Endothelial cell of umbilical vein (primary cell): ENCODE measurements around the gene KRT79. TPM values are rescaled to one million over a fixed set of nuclear protein-coding genes. Genes with fewer than 3 reads are reported as not detected.

Experiments
- BruUV-seq: library from RNA; stranded (reverse); fragments of 400-500 nt; replicated peaks from 2 replicates; lab custom pipeline; 2021; lab: Mats Ljungman, UMichigan
- CTCF ChIA-PET: fragments of 300-600, 350-600 bp; sonication (Branson Sonifier 250); formaldehyde crosslinking; loops from one replicate; lab custom pipeline; 2021; ENCODE audit warnings: antibody characterized with exemption, inconsistent platforms; lab: Charles Lee
- POLR2A ChIA-PET: fragments of 300-600, 350-600 bp; sonication (Branson Sonifier 250); formaldehyde crosslinking; loops from one replicate; lab custom pipeline; 2021; ENCODE audit warnings: antibody characterized with exemption, inconsistent platforms; lab: Charles Lee
- DNase-seq: peaks from one replicate; pipeline ENCODE4 v3.0.0-alpha.2; 2011; ENCODE audit warnings: low read depth, low spot score
- FAIRE-seq: peaks from 2 replicates; lab custom pipeline; 2011; peaks lifted over from hg19 to GRCh38; lab: Jason Lieb, UNC
- H2AFZ ChIP-seq: 2 replicates; pipeline ENCODE4 v1.6.0; 2012; ENCODE audit warnings: low read depth, low read length, control low read depth, inconsistent platforms
- H3K27ac ChIP-seq: 2 replicates; pipeline ENCODE4 v1.5.1; 2011; ENCODE audit warnings: low read depth, mild to moderate bottlenecking, control low read depth, low read length, moderate library complexity; ENCODE audit not compliant: insufficient read depth
- H3K27me3 ChIP-seq, 2 experiments: 2 replicates each; pipeline versions ENCODE4 v1.6.0 to v1.6.1; 2011; ENCODE audit warnings: low read length in 2 of 2, mixed read lengths in 1 of 2; ENCODE audit not compliant: control insufficient read depth in 2 of 2, insufficient read depth in 2 of 2
- H3K36me3 ChIP-seq, 2 experiments: 2 replicates in 1 of 2; 3 replicates in 1 of 2; pipeline ENCODE4 v1.5.1; 2011; ENCODE audit warnings: low read length in 2 of 2, mild to moderate bottlenecking in 1 of 2, moderate library complexity in 1 of 2; ENCODE audit not compliant: control insufficient read depth in 2 of 2, insufficient read depth in 2 of 2; ENCODE audit errors: extremely low read depth in 1 of 2
- H3K4me1 ChIP-seq: 3 replicates; pipeline ENCODE4 v1.5.1; 2011; ENCODE audit warnings: mild to moderate bottlenecking, low read length; ENCODE audit not compliant: control insufficient read depth, insufficient read depth; ENCODE audit errors: extremely low read depth
- H3K4me2 ChIP-seq: 2 replicates; pipeline ENCODE4 v1.6.1; 2011; ENCODE audit warnings: low read length, control low read depth, mixed read lengths; ENCODE audit not compliant: insufficient read depth
- H3K4me3 ChIP-seq, 3 experiments: fragments of 200-600 bp in 1 of 3; sonication (generic), shearing (Covaris generic) in 1 of 3; replicated peaks in 1 of 3; 2 replicates each; pipeline ENCODE4 v1.5.1; 2011 to 2016; ENCODE audit warnings: control low read depth in 3 of 3, low read length in 3 of 3, mild to moderate bottlenecking in 2 of 3, inconsistent platforms in 1 of 3, low read depth in 1 of 3, moderate library complexity in 1 of 3; ENCODE audit not compliant: insufficient read depth in 1 of 3
- H3K79me2 ChIP-seq: 2 replicates; pipeline ENCODE4 v1.6.0; 2012; ENCODE audit warnings: low read length, inconsistent platforms; ENCODE audit not compliant: control insufficient read depth, insufficient read depth
- H3K9ac ChIP-seq: replicated peaks from 2 replicates; pipeline ENCODE3; 2011; ENCODE audit warnings: low read length, control low read depth; ENCODE audit not compliant: insufficient read depth; ENCODE audit errors: extremely low read depth
- H3K9me1 ChIP-seq: replicated peaks from 3 replicates; pipeline ENCODE4 v1.6.0; 2011; ENCODE audit warnings: mild to moderate bottlenecking, low read length; ENCODE audit not compliant: control insufficient read depth, insufficient read depth; ENCODE audit errors: extremely low read depth
- H3K9me3 ChIP-seq: replicated peaks from 2 replicates; pipeline ENCODE4 v1.5.1; 2012; ENCODE audit warnings: low read length, inconsistent platforms; ENCODE audit not compliant: control insufficient read depth, insufficient read depth
- H4K20me1 ChIP-seq: replicated peaks from 2 replicates; pipeline ENCODE3; 2011; ENCODE audit warnings: mild to moderate bottlenecking, low read length; ENCODE audit not compliant: control insufficient read depth, insufficient read depth; ENCODE audit errors: extremely low read depth
- dilution Hi-C: fragments of 300-500 bp; cut with MboI; formaldehyde crosslinking; loops from one replicate; pipeline ENCODE4 v1.15.0; 2019; ENCODE audit warnings: low sequenced_read_pairs; ENCODE audit not compliant: extremely low pct_ligation_motif_present
- intact Hi-C: fragments of 100-400 bp; cut with micrococcal nuclease; formaldehyde crosslinking; loops from one replicate; pipeline ENCODE4 v1.10.0; 2022
- polyA plus RNA-seq, 4 experiments: library from polyadenylated mRNA; depleted of rRNA in 3 of 4; stranded (reverse) in 3 of 4; unstranded in 1 of 4; fragments of >200 nt; gene quantifications; 2 replicates each; pipeline versions ENCODE4 v1.2.1 to v1.2.3, GENCODE V29; 2011 to 2012; ENCODE audit warnings: missing spikeins in 1 of 4
- total RNA-seq: library from RNA; stranded (reverse); gene quantifications from 2 replicates; pipeline ENCODE4 v1.2.3, GENCODE V29; 2021
- TF ChIP-seq, protein P1 (sequence below): IDR thresholded peaks from 2 replicates; pipeline ENCODE4 v1.6.1; 2011; ENCODE audit not compliant: insufficient read depth, insufficient read length
- TF ChIP-seq, protein P2 (sequence below), 2 donors: IDR thresholded peaks; 1 replicate in 1 of 2; 2 replicates in 1 of 2; pipeline ENCODE4 v1.5.1; 2011; ENCODE audit warnings: low read length in 2 of 2, mild to moderate bottlenecking in 2 of 2, moderate library complexity in 2 of 2, control low read depth in 1 of 2, inconsistent platforms in 1 of 2, low read depth in 1 of 2; ENCODE audit not compliant: insufficient read depth in 1 of 2; ENCODE audit errors: extremely low read depth in 1 of 2

KRT79 gene
- total and polyA plus RNA-seq, 2 donors (not counting 3 experiments of a cell fraction or from before 2014, with no cell fraction given) = not detected

DNA sequence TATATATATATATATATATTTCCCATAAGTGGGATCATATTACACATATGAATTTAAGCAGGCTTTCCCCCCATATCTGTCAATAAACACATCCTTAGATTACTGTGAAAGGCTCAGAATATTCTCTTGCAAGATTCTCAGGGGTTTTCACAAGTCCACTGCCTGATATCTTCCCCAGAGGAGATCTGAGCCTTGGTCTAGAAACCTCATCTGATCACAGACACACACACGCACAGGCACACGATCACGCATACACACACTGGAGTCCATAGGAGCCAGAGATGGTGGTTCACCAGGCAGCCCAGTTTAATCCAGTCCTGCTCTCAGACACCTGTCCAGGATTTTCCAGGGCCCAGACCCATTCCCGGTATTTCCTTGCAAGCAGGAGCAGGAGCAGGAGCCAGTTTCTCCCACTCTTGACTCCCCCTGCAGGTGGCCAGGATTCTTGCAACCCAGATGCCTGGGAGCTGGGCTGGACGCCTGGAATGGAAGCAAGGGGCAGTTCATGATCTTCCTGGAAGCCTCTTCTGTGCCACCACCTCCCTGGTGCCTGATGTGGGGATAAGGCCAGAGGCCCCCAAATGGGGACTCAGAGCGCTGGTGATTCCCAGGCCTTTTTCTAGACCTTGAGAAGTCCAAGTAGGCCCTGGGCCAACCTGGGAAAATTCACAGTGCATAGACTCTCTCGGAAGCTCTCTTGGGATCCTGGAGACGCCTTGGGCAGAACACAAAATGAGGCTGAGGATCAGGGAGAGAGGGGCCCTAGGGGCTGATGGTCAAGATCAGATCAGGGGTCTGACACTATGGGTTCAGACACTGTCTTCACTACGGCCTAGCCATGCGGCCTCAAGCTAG, 31.2 kb upstream of the KRT79 start:
- BruUV-seq = no TSS peak
- ChIA-PET CTCF (interaction anchor here (0.5 to 1.8 kb wide), 63 partner anchors 8 to 722 kb away, joined by 3 to 46 read pairs (median 4); partner anchors contain the start of gene KRT84), POLR2A (interaction anchor here (0.6 kb wide), 1 partner anchor 144 kb away, joined by 4 read pairs; no protein-coding TSS in a partner anchor)
- Histone ChIP-seq H2AFZ (no peak overlapping the region), H3K9me1 (no peaks in the 10 kb centered on the region), H4K20me1 (no peaks in the 10 kb centered on the region), H3K27me3 (no peaks in the 10 kb centered on the region), H3K36me3 (no peaks in the 10 kb centered on the region), H3K9me3 (no peaks in the 10 kb centered on the region), H3K9ac (no peak overlapping the region), H3K27ac (no peak overlapping the region), H3K4me2 (no peak overlapping the region), H3K4me1 (no peaks in the 10 kb centered on the region), H3K4me3 (no peak overlapping the region), H3K79me2 (no peaks in the 10 kb centered on the region)
- dilution Hi-C loops (no loop called here), intact Hi-C loops (loop anchor here (1.0 to 10.0 kb wide), 3 partner anchors 171 to 713 kb away; no protein-coding TSS in a partner anchor)
- FAIRE-seq (peak; percentile 92), DNase-seq (peak; percentile 75)
- TF ChIP-seq, protein P1, sequence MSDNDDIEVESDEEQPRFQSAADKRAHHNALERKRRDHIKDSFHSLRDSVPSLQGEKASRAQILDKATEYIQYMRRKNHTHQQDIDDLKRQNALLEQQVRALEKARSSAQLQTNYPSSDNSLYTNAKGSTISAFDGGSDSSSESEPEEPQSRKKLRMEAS = no peak
- TF ChIP-seq, protein P2, sequence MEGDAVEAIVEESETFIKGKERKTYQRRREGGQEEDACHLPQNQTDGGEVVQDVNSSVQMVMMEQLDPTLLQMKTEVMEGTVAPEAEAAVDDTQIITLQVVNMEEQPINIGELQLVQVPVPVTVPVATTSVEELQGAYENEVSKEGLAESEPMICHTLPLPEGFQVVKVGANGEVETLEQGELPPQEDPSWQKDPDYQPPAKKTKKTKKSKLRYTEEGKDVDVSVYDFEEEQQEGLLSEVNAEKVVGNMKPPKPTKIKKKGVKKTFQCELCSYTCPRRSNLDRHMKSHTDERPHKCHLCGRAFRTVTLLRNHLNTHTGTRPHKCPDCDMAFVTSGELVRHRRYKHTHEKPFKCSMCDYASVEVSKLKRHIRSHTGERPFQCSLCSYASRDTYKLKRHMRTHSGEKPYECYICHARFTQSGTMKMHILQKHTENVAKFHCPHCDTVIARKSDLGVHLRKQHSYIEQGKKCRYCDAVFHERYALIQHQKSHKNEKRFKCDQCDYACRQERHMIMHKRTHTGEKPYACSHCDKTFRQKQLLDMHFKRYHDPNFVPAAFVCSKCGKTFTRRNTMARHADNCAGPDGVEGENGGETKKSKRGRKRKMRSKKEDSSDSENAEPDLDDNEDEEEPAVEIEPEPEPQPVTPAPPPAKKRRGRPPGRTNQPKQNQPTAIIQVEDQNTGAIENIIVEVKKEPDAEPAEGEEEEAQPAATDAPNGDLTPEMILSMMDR (IDR thresholded peaks at IDR 0.05; ENCODE audit: extremely low read depth in 1 of 2, insufficient read depth in 1 of 2, low read depth in 1 of 2, low read length in 2 of 2) = peak; percentile 85 to 91
